ENCODE results near the gene NF1.

The NF1 gene

DNA sequence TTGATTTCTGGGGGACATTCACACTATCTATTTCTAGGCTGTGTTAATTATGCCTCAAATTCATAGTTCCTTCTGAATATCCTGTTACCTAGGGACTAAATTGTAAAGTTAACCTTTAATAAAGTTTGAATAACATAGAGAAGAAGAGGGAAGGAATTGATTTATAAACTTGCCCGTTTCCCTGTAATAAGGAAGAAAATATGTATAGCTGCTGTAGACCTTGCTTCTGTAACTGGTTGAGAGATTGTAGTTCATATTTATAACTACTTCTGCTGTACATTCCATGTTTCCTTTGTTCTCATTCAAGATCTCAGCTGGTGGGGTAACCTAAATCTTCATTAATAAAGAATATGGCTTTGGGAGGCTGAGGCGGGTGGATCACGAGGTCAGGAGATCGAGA, 19.2 kb downstream of the NF1 start:
- TF ChIP-seq, protein P1, sequence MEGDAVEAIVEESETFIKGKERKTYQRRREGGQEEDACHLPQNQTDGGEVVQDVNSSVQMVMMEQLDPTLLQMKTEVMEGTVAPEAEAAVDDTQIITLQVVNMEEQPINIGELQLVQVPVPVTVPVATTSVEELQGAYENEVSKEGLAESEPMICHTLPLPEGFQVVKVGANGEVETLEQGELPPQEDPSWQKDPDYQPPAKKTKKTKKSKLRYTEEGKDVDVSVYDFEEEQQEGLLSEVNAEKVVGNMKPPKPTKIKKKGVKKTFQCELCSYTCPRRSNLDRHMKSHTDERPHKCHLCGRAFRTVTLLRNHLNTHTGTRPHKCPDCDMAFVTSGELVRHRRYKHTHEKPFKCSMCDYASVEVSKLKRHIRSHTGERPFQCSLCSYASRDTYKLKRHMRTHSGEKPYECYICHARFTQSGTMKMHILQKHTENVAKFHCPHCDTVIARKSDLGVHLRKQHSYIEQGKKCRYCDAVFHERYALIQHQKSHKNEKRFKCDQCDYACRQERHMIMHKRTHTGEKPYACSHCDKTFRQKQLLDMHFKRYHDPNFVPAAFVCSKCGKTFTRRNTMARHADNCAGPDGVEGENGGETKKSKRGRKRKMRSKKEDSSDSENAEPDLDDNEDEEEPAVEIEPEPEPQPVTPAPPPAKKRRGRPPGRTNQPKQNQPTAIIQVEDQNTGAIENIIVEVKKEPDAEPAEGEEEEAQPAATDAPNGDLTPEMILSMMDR (IDR thresholded peaks at IDR 0.05; ENCODE audit: insufficient read depth, low read depth, low read length, missing control alignments): no peak
- no peak for DNase-seq (ENCODE audit: low read depth)
- no peak overlapping the region for H3K4me3 ChIP-seq (ENCODE audit: low read length)

- no peak overlapping the region for H3K4me3 ChIP-seq (ENCODE audit: low read length)
- no peak for DNase-seq (ENCODE audit: low read depth)
- TF ChIP-seq, protein P1 (IDR thresholded peaks at IDR 0.05; ENCODE audit: insufficient read depth, low read depth, low read length, missing control alignments): no peak
Measured at GRCh38 chr17:31114956-31115555, 20.3 kb downstream of the NF1 start.

GRCh38 chr17:31116167-31116566, 21.4 kb downstream of the NF1 start:
- TF ChIP-seq, protein P1 (IDR thresholded peaks at IDR 0.05; ENCODE audit: insufficient read depth, low read depth, low read length, missing control alignments): no peak
- no peak overlapping the region for H3K4me3 ChIP-seq (ENCODE audit: low read length)
- no peak for DNase-seq (ENCODE audit: low read depth)

DNA sequence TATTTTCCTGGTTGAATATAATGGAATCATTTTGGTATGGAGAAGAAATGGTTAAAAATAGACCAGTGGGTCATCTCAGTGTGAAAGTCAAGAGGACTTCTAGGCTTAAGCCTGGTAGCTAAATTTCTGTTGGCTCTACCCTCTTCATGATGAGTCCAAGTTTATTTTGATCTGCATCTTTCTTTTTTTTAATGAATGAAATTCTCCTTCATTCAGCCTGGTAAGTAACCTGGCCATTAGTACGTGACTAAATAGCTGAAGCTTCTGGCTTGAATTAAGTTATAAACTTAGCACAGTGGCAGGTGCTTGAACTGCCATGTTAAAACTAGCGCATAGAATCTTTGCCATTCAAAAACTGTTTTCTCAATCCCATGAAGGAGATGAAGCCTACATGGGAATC, 28.0 kb downstream of the NF1 start:
- TF ChIP-seq, protein P1 (IDR thresholded peaks at IDR 0.05; ENCODE audit: insufficient read depth, low read depth, low read length, missing control alignments): no peak
- H3K4me3 ChIP-seq (ENCODE audit: low read length): no peak overlapping the region
- DNase-seq (ENCODE audit: low read depth): no peak

- H3K4me3 ChIP-seq (ENCODE audit: low read length): no peak overlapping the region
- DNase-seq (ENCODE audit: low read depth): no peak
- TF ChIP-seq, protein P1 (IDR thresholded peaks at IDR 0.05; ENCODE audit: insufficient read depth, low read depth, low read length, missing control alignments): no peak
Measured at GRCh38 chr17:31126318-31126717, 31.5 kb downstream of the NF1 start.

GRCh38 chr17:31128241-31128640, 33.5 kb downstream of the NF1 start:
- TF ChIP-seq, protein P1 (IDR thresholded peaks at IDR 0.05; ENCODE audit: insufficient read depth, low read depth, low read length, missing control alignments): no peak
- no peak for DNase-seq (ENCODE audit: low read depth)
- H3K4me3 ChIP-seq (ENCODE audit: low read length): no peak overlapping the region

Measured in epithelial cell of esophagus (primary cell).